Stomach (tissue), 4 donors: ENCODE results near the gene LUZP1.

ENCODE experiments used
- CTCF ChIP-seq, 7 experiments: fragments of 450-650 bp in 4 of 7; fragments of 200-600 bp in 3 of 7; sonication (generic) in 3 of 7; IDR thresholded peaks; one replicate each; pipeline ENCODE4 v1.5.1; 2016 to 2019; ENCODE audit warnings: antibody characterized with exemption in 7 of 7, control low read depth in 2 of 7, mild to moderate bottlenecking in 1 of 7
- POLR2A ChIP-seq, 4 donors: fragments of 450-650 bp; IDR thresholded peaks; one replicate each; pipeline ENCODE4 v1.6.1; 2016; ENCODE audit warnings: antibody characterized with exemption in 4 of 4, control low read depth in 2 of 4, mild to moderate bottlenecking in 1 of 4, moderate library complexity in 1 of 4
- POLR2AphosphoS5 ChIP-seq, 3 donors: sonication (generic); formaldehyde crosslinking; IDR thresholded peaks; one replicate each; pipeline ENCODE4 v1.6.1; 2016; ENCODE audit warnings: antibody characterized with exemption in 3 of 3

DNA sequence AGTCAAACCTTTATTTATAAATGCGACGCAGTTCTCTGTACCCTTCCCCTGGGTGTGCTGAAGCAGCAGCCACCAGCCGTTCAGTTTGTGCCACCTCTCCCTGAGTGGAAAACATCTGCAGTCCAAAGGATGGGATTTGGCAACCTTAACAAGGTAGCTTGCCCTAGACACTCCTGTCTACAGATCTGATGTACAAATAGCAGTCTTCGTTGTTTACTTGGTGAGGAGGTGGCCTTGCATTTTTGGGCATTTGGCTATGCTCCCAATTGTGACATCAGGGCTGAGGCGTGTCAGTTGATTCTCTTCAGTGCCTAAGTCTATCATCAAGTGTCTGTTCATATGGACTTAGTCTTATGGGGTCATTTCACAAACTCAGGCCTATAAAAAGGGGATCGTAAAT, 89.6 kb downstream of the LUZP1 start:
- no peak for TF ChIP-seq CTCF (IDR thresholded peaks at IDR 0.05)
- TF ChIP-seq POLR2AphosphoS5 (IDR thresholded peaks at IDR 0.05) = no peak
- no peak for TF ChIP-seq POLR2A (IDR thresholded peaks at IDR 0.05)
